Cerebellar nuclear complex (tissue), 1 donor: ENCODE measurements around the gene CPED1.

Source experiments
- DNase-seq, 2 experiments: peaks; one replicate each; lab custom pipeline; 2025; lab: John Stamatoyannopoulos, UW

Gene CPED1

DNA sequence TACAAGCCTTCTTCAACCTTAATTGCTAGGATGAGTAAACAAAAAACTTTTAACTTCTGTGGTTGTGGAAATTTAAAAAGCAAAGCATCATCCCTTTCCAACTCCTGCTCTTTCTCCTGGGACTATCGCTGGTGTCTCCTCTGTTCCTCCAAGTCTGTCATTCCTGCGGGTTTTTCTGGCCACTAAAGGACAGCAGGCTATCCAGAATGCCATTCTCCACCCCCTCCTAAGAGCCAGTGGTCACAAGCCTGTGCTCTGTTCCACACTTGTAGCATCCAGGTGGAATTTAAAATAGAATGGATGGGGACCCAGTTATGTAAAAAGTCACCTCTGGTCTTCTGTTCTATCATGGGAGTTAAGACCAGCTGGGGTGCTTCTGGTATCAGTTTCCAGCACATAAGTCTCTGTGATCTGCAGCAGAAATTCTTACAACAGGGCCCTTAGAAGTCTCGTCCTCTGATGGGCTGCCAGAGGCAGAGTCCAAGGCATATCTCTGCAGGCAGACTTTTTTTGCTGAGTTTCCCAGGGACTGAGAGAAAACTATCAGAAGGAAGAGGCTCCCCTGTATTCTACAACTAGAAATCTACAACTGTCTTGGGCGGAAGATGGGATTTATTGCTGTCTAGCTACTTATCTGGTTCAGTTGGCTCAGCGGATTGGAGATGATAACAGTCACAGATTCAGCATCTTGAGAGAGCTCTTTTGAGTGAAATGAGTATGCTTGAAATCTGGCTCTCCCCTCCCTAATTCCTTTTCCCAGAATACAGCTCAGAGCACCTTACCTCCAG lies 335.2 kb downstream of the CPED1 start:
- no peak for DNase-seq

- no peak for DNase-seq
These were observed 339.2 kb downstream of the CPED1 start for GRCh38 chr7:121327671-121328070.

DNA sequence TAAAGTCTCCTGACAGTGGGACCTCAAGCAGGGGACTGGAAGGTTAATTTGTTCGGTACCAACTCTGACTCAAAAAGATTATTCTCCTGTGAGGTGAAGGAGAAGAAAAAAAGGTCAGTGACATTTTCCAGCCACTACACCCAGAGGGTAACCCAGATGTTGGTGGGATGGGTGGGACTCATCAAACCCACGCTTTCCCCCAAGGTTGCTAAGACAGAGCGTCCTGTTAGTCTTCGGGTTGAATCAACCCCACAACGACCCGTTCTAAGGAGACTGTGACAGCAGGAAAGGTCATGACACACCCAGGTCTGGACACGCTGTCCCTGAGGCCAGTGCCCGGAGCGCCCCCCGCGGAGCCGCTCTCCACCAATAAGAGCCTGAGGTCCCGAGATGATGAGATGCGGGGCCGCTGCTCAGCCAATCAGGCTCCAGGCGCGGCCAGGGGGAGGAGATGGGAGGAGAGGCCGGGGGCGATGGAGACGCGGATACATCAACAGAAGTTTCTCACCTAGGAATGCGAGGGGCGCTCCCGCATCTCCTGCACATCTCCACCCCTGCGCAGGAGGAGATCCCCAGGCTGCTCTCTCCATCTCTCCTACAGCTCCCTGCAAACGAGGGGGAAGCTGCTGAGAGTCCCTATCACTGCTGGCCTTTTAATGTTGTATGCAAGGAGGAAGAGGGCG lies 340.1 kb downstream of the CPED1 start, which contains the start of gene WNT16:
Gene WNT16, plus strand, starts transcription at position 493 of the 683 bp plus-strand sequence. CDS start 293 bp downstream, outside the sequence.
- no peak for DNase-seq

GRCh38 chr7:121329191-121330052 lies 340.9 kb downstream of the CPED1 start:
- no peak for DNase-seq

- no peak for DNase-seq
These were observed 341.7 kb downstream of the CPED1 start for GRCh38 chr7:121330053-121330833.

DNA sequence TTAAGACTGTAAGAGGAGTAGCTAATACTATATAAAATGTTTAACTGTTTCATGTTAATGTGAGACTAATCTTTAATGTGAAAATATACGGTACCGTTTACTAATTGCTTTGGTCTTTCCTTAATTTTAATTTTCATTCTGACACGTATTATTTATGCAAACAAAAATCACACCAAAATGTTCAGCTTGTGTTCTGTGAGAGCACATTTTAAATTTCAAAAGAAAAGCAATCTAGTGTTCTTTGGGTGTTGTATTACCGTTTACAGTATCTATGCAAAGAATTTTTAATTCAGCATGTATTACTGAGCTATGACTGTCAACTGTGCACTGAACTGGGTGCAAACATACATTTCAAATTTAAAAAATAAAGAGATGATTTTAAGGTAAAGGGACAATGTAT lies 342.5 kb downstream of the CPED1 start:
- no peak for DNase-seq

GRCh38 chr7:121331574-121331973 lies 343.1 kb downstream of the CPED1 start:
- no peak for DNase-seq

- DNase-seq = no peak
These were observed 345.9 kb downstream of the CPED1 start for GRCh38 chr7:121334376-121334775.

DNA sequence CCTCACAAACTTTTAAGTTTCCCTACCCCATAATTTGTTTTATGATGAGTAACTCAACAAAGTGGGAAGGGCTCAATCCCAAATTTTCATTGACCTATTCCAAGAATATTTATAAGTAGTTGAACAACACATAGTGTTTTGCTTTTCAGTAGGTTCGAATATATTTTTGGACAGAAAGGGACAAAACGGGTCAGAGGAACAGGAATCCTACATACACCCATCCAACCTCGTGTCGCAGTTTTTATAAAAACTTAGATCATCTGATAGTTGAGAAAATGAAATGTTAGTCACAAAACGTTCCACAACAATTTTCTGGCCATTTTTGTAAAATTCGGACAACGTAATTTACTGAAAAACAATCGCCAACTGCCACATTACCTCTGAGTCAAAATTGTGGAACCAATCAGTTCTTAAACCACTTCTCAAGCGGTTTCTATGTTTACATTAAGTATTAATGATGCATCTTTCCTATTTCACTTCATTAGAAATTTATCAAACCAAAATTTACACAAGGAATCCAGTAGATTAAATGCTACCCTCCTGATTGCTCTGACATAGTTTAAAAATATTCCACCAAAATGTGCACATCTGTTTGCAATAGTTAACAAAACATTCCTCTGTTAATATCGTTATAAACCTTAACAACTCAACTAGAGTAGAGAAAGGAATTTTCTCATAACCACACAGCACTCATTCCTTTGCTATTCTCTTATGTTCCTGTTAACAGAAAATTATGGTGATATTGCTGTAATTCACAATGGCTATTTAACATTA lies 346.6 kb downstream of the CPED1 start:
- no peak for DNase-seq

- DNase-seq = no peak
These were observed 348.1 kb downstream of the CPED1 start for GRCh38 chr7:121336579-121336978.

- no peak for DNase-seq
These were observed 348.9 kb downstream of the CPED1 start for GRCh38 chr7:121337398-121337797.

DNA sequence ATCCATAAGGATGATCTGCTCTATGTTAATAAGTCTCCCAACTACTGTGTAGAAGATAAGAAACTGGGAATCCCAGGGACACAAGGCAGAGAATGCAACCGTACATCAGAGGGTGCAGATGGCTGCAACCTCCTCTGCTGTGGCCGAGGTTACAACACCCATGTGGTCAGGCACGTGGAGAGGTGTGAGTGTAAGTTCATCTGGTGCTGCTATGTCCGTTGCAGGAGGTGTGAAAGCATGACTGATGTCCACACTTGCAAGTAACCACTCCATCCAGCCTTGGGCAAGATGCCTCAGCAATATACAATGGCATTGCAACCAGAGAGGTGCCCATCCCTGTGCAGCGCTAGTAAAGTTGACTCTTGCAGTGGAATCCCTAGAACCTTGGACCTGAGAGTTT lies 350.6 kb downstream of the CPED1 start:
- no peak for DNase-seq

GRCh38 chr7:121341933-121342332 lies 353.4 kb downstream of the CPED1 start:
- no peak for DNase-seq

DNA sequence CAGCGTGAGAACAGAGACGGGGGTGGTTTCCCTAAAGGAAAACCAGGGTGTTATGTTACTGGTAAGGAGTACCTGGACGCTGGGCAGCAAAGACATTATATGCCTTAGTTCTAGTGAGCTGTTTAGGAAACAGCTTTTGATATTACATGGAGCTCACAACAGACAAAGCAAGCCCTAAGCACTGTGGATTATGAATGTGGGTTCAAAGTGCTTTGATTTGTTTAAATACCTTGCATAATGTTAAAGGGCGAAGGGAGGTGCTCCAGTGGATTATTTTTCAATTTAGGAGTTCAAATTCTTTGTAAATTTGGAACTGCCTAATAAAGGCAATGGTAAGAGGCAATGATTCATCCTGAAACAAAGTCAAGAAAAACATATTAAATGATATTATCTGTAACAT lies 354.1 kb downstream of the CPED1 start:
- DNase-seq = no peak

GRCh38 chr7:121343302-121343701 lies 354.8 kb downstream of the CPED1 start:
- DNase-seq = no peak

GRCh38 chr7:121344093-121344492 lies 355.6 kb downstream of the CPED1 start:
- no peak for DNase-seq

DNA sequence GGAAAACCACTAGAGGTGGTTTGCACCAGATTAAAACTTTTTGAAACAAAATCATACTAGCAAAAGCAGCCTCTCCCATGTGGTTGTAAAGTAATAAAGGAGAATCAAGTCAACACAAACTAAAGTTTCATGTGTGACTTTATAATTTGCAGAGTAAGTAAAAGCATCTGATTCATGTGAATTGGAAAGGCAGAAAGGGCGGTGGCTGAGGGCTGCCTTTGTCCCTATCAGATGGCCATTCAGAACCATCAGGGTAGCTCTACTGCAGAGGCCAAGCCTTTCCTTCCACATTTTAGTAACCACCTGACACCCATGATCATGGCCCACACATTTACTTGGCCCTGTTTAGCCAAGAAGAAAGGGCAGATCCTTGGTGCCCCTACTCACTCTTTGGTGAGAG lies 356.0 kb downstream of the CPED1 start:
- DNase-seq = no peak
